Upper lobe of right lung (tissue), 1 donor: ENCODE results near the gene OPTN. TPM values are rescaled to one million over a fixed set of nuclear protein-coding genes. Genes with fewer than 3 reads are reported as not detected.

Source experiments
- ATAC-seq: fragments of 200-7000 bp; cut with Tn5 transposase; one replicate; pipeline ENCODE4 v1.9.1; 2020; ENCODE audit warnings: mild to moderate bottlenecking, moderate library complexity
- DNase-seq: peaks from one replicate; pipeline ENCODE4 v3.0.0-alpha.2; 2020
- H3K27ac ChIP-seq: fragments of 200-600 bp; one replicate; pipeline ENCODE4 v1.8.0; 2022
- H3K27me3 ChIP-seq: fragments of 200-600 bp; one replicate; pipeline ENCODE4 v1.8.0; 2022; ENCODE audit warnings: mild to moderate bottlenecking
- H3K36me3 ChIP-seq: fragments of 200-600 bp; one replicate; pipeline ENCODE4 v1.8.0; 2022
- H3K4me1 ChIP-seq: fragments of 200-600 bp; one replicate; pipeline ENCODE4 v1.8.0; 2022
- H3K4me3 ChIP-seq: fragments of 200-600 bp; one replicate; pipeline ENCODE4 v1.8.0; 2022; ENCODE audit warnings: mild to moderate bottlenecking
- H3K9me3 ChIP-seq: fragments of 200-600 bp; one replicate; pipeline ENCODE4 v1.8.0; 2022
- CTCF ChIP-seq: fragments of 200-600 bp; IDR thresholded peaks from one replicate; pipeline ENCODE4 v1.8.0; 2022; ENCODE audit warnings: antibody characterized with exemption
- intact Hi-C: fragments of 100-400 bp; cut with DNase I; formaldehyde crosslinking; loops from one replicate; pipeline ENCODE4 v1.11.0; 2022
- total RNA-seq: library from RNA; stranded (reverse); fragmentation: NEBNext Ultra II Directional; extraction: Animal tissue kit (Norgen Biotek cat#: 25700); gene quantifications from one replicate; pipeline ENCODE4 v1.2.1, GENCODE V29; 2021
- donor health status: DM: no; HTN: yes; CAD: no; lungs with severe emphysema.

The OPTN gene
- total RNA-seq, 1 donor from 2014 or later, result 61.5 TPM

- Histone ChIP-seq H3K4me1 (no peaks in the 10 kb centered on the region), H3K36me3 (no peaks in the 10 kb centered on the region), H3K27me3 (no peaks in the 10 kb centered on the region), H3K27ac (no peak overlapping the region), H3K9me3 (no peaks in the 10 kb centered on the region), H3K4me3 (no peak overlapping the region)
- TF ChIP-seq CTCF, result no peak
- ATAC-seq, result no peak
- no peak for DNase-seq
- intact Hi-C loops, result no loop called here
These were observed 83.7 kb downstream of the OPTN start for GRCh38 chr10:13183625-13184024.

- ATAC-seq (no peak), DNase-seq (no peak)
- TF ChIP-seq CTCF, result no peak
These were observed 84.3 kb downstream of the OPTN start for GRCh38 chr10:13184276-13184675.

GRCh38 chr10:13184730-13185514 is 85.0 kb downstream of the OPTN start:
- H3K4me1 ChIP-seq, result no peaks in the 10 kb centered on the region
- H3K4me3 ChIP-seq, result no peak overlapping the region
- intact Hi-C loops, result no loop called here
- ATAC-seq, result peak; percentile 88
- no peak for TF ChIP-seq CTCF
- no peaks in the 10 kb centered on the region for H3K27me3 ChIP-seq
- no peaks in the 10 kb centered on the region for H3K36me3 ChIP-seq
- no peak overlapping the region for H3K27ac ChIP-seq
- no peak for DNase-seq
- H3K9me3 ChIP-seq, result no peaks in the 10 kb centered on the region

More at GRCh38 chr10:13184276-13184675, 84.3 kb downstream of the OPTN start:
- intact Hi-C loops, result no loop called here
- Histone ChIP-seq H3K4me1 (no peaks in the 10 kb centered on the region), H3K4me3 (no peak overlapping the region), H3K27ac (no peak overlapping the region), H3K36me3 (no peaks in the 10 kb centered on the region), H3K9me3 (no peaks in the 10 kb centered on the region), H3K27me3 (no peaks in the 10 kb centered on the region)

GRCh38 chr10:13187135-13187534 is 87.2 kb downstream of the OPTN start:
- intact Hi-C loops, result no loop called here
- Histone ChIP-seq H3K36me3 (no peaks in the 10 kb centered on the region), H3K27ac (no peak overlapping the region), H3K4me1 (no peaks in the 10 kb centered on the region), H3K4me3 (no peak overlapping the region), H3K9me3 (no peaks in the 10 kb centered on the region), H3K27me3 (no peaks in the 10 kb centered on the region)
- no peak for TF ChIP-seq CTCF
- no peak for DNase-seq
- ATAC-seq, result no peak

Other genes with a start within 250 kb of the OPTN start
- gene CCDC3, start 98.5 kb upstream of the OPTN start, total RNA-seq, result 10.2 TPM
- gene MCM10, start 61.4 kb downstream of the OPTN start, total RNA-seq, result 0.78 TPM
- not detected for gene UCMA, start 134.2 kb downstream of the OPTN start, total RNA-seq
- 29.6 TPM for gene PHYH, start 199.9 kb downstream of the OPTN start, total RNA-seq
- 38.9 TPM for gene SEPHS1, start 248.1 kb downstream of the OPTN start, total RNA-seq